ENCODE measurements around the gene RXRB.

RXRB gene

GRCh38 chr6:33204415-33205190 lies 4.1 kb upstream of the RXRB start, which contains the start of gene HSD17B8:
Gene HSD17B8 (plus strand): TSS chr6:33204655. CDS start chr6:33204669, 14 bp downstream.
- peaks cover 27% of the 10 kb centered on the region for H3K79me2 ChIP-seq (ENCODE audit: low read length)
- H3K4me1 ChIP-seq (ENCODE audit: low read length) = peaks cover 26% of the 10 kb centered on the region
- H3K9ac ChIP-seq (ENCODE audit: low read length) = peak within 1 kb of the TSS; percentile 95
- no peaks in the 10 kb centered on the region for H3K27me3 ChIP-seq (ENCODE audit: low read depth, low read length)
- H4K20me1 ChIP-seq (ENCODE audit: insufficient read depth, low read length) = no peaks in the 10 kb centered on the region; the same call in 1 of the 2 replicates
- H3K36me3 ChIP-seq (replicated peaks; ENCODE audit: low read depth, low read length) = peaks cover 19% of the 10 kb centered on the region
- peak within 1 kb of the TSS; percentile 71 for H3K4me2 ChIP-seq (ENCODE audit: low read length)
- no peak for TF ChIP-seq CTCF (IDR thresholded peaks at IDR 0.05; ENCODE audit: low read depth, low read length)
- H3K4me3 ChIP-seq (ENCODE audit: low read length) = peak within 1 kb of the TSS; percentile 99
- H2AFZ ChIP-seq (ENCODE audit: low read depth, low read length) = peak within 1 kb of the TSS; percentile 25; the same call in 1 of the 2 replicates
- H3K9me3 ChIP-seq (ENCODE audit: insufficient read depth, low read length) = no peaks in the 10 kb centered on the region
- H3K27ac ChIP-seq (ENCODE audit: low read length) = peak within 1 kb of the TSS; percentile 72

DNA sequence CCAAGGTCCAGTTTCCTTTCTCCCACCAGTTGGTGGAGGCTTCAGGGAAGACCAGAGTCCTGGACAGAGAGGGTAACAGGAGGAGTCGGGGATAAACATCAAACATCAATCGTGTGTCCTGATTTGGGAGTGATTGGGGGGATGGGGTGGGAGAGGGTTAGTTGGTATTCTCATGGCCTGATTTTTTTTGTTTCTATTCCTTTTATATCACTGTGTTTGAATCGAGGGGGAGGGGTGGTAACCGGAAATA lies 3.6 kb upstream of the RXRB start:
- no peak overlapping the region for H3K27ac ChIP-seq (ENCODE audit: low read length)
- TF ChIP-seq EZH2phosphoT487 (IDR thresholded peaks at IDR 0.05; ENCODE audit: low read depth) (no peak), CTCF (IDR thresholded peaks at IDR 0.05; ENCODE audit: low read depth, low read length) (no peak)
- no peak overlapping the region for H3K9ac ChIP-seq (ENCODE audit: low read length)
- no peaks in the 10 kb centered on the region for H3K27me3 ChIP-seq (ENCODE audit: low read depth, low read length)
- H3K4me2 ChIP-seq (ENCODE audit: low read length) = peak overlapping the region; percentile 71
- peaks cover 24% of the 10 kb centered on the region for H3K4me1 ChIP-seq (ENCODE audit: low read length)
- peaks cover 32% of the 10 kb centered on the region for H3K79me2 ChIP-seq (ENCODE audit: low read length)
- no peak overlapping the region for H2AFZ ChIP-seq (ENCODE audit: low read depth, low read length)
- H3K4me3 ChIP-seq (ENCODE audit: low read length) = peak overlapping the region; percentile 99; the same call in 1 of the 2 replicates
- no peaks in the 10 kb centered on the region; the same call in 1 of the 2 replicates for H4K20me1 ChIP-seq (ENCODE audit: insufficient read depth, low read length)
- H3K36me3 ChIP-seq (replicated peaks; ENCODE audit: low read depth, low read length) = peaks cover 19% of the 10 kb centered on the region
- no peaks in the 10 kb centered on the region for H3K9me3 ChIP-seq (ENCODE audit: insufficient read depth, low read length)

- Histone ChIP-seq H3K27me3 (ENCODE audit: low read depth, low read length) (no peaks in the 10 kb centered on the region), H3K79me2 (ENCODE audit: low read length) (peaks cover 36% of the 10 kb centered on the region), H3K4me2 (ENCODE audit: low read length) (peak overlapping the region; percentile 71), H3K9ac (ENCODE audit: low read length) (no peak overlapping the region), H4K20me1 (ENCODE audit: insufficient read depth, low read length) (no peaks in the 10 kb centered on the region), H2AFZ (ENCODE audit: low read depth, low read length) (no peak overlapping the region), H3K36me3 (replicated peaks; ENCODE audit: low read depth, low read length) (peaks cover 19% of the 10 kb centered on the region), H3K27ac (ENCODE audit: low read length) (no peak overlapping the region), H3K9me3 (ENCODE audit: insufficient read depth, low read length) (no peaks in the 10 kb centered on the region), H3K4me3 (ENCODE audit: low read length) (peak overlapping the region; percentile 99; the same call in 1 of the 2 replicates), H3K4me1 (ENCODE audit: low read length) (peaks cover 22% of the 10 kb centered on the region)
- TF ChIP-seq EZH2phosphoT487 (IDR thresholded peaks at IDR 0.05; ENCODE audit: low read depth) (no peak), CTCF (IDR thresholded peaks at IDR 0.05; ENCODE audit: low read depth, low read length) (no peak)
These were observed 3.1 kb upstream of the RXRB start for GRCh38 chr6:33203443-33204164.

DNA sequence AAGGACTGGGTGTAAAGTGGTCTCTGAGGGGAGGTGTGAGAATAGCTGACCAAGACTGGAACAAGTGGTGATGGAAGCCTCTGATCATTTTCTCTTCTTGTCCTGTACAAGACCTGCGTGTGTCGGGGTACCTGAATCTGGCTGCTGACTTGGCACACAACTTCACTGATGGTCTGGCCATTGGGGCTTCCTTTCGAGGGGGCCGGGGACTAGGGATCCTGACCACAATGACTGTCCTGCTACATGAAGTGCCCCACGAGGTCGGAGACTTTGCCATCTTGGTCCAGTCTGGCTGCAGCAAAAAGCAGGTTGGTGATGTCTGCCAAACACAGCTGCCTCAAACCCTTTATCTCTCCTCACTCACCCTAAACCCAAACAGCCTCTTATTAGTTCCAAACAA lies 2.3 kb upstream of the RXRB start:
- no peak overlapping the region for H3K27ac ChIP-seq (ENCODE audit: low read length)
- H3K4me1 ChIP-seq (ENCODE audit: low read length) = peaks cover 22% of the 10 kb centered on the region
- no peaks in the 10 kb centered on the region for H3K27me3 ChIP-seq (ENCODE audit: low read depth, low read length)
- peaks cover 19% of the 10 kb centered on the region for H3K36me3 ChIP-seq (replicated peaks; ENCODE audit: low read depth, low read length)
- H3K9me3 ChIP-seq (ENCODE audit: insufficient read depth, low read length) = no peaks in the 10 kb centered on the region
- no peak overlapping the region for H3K4me2 ChIP-seq (ENCODE audit: low read length)
- TF ChIP-seq CTCF (IDR thresholded peaks at IDR 0.05; ENCODE audit: low read depth, low read length) = no peak
- TF ChIP-seq EZH2phosphoT487 (IDR thresholded peaks at IDR 0.05; ENCODE audit: low read depth) = no peak
- no peak overlapping the region for H2AFZ ChIP-seq (ENCODE audit: low read depth, low read length)
- no peak overlapping the region for H3K4me3 ChIP-seq (ENCODE audit: low read length)
- H4K20me1 ChIP-seq (ENCODE audit: insufficient read depth, low read length) = no peaks in the 10 kb centered on the region; the same call in 1 of the 2 replicates
- H3K79me2 ChIP-seq (ENCODE audit: low read length) = peaks cover 36% of the 10 kb centered on the region
- no peak overlapping the region for H3K9ac ChIP-seq (ENCODE audit: low read length)
